GM13977 (cell line): ENCODE data around the gene SUMO3.

ENCODE experiments used
- DNase-seq: peaks from one replicate; pipeline ENCODE4 v3.0.0; 2012; ENCODE audit warnings: low spot score
- in situ Hi-C: fragments of 300-500 bp; cut with MboI; formaldehyde crosslinking; loops from one replicate; pipeline ENCODE4 v1.12.0; 2022; ENCODE audit warnings: low sequenced_read_pairs, low pct_unique_long_range_greater_than_20kb, mixed read lengths, inconsistent platforms; ENCODE audit not compliant: unreplicated experiment
- TF ChIP-seq, protein P1 (sequence below): IDR thresholded peaks from 2 replicates; pipeline ENCODE4 v1.5.1; 2012; ENCODE audit warnings: mild to moderate bottlenecking, control low read depth; ENCODE audit not compliant: insufficient read depth; ENCODE audit errors: extremely low read depth, missing control alignments

SUMO3 gene

DNA sequence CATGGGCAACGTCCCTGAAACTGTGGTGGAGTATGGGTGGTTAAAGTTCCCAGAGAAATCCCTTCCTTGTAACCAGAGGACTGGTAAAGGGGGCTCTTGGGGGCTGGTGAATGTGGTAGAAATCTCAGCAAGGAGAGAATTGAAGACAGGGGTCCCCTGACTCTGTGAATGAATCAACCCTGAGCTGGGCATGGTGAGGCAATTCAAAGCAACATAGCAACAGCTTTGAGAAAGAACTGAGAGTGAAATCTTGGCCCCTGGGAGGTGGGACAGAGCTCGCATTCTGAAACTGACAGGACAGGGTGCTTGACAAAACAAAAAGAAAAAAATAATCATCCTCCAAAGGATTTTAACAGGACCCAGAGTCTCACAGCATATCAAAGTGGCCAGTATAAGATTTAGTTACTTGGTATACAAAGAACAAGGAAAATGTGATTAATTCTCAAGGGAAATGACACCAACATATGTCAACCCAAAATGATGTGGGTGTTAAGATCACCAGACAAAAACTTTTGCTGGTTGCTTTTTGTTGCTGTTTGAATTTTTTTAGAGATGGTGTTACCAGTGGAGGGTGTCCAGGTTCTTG lies 11.7 kb upstream of the SUMO3 start:
- DNase-seq, result no peak
- TF ChIP-seq, protein P1, sequence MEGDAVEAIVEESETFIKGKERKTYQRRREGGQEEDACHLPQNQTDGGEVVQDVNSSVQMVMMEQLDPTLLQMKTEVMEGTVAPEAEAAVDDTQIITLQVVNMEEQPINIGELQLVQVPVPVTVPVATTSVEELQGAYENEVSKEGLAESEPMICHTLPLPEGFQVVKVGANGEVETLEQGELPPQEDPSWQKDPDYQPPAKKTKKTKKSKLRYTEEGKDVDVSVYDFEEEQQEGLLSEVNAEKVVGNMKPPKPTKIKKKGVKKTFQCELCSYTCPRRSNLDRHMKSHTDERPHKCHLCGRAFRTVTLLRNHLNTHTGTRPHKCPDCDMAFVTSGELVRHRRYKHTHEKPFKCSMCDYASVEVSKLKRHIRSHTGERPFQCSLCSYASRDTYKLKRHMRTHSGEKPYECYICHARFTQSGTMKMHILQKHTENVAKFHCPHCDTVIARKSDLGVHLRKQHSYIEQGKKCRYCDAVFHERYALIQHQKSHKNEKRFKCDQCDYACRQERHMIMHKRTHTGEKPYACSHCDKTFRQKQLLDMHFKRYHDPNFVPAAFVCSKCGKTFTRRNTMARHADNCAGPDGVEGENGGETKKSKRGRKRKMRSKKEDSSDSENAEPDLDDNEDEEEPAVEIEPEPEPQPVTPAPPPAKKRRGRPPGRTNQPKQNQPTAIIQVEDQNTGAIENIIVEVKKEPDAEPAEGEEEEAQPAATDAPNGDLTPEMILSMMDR, result no peak
- in situ Hi-C loops, result no loop called here

DNA sequence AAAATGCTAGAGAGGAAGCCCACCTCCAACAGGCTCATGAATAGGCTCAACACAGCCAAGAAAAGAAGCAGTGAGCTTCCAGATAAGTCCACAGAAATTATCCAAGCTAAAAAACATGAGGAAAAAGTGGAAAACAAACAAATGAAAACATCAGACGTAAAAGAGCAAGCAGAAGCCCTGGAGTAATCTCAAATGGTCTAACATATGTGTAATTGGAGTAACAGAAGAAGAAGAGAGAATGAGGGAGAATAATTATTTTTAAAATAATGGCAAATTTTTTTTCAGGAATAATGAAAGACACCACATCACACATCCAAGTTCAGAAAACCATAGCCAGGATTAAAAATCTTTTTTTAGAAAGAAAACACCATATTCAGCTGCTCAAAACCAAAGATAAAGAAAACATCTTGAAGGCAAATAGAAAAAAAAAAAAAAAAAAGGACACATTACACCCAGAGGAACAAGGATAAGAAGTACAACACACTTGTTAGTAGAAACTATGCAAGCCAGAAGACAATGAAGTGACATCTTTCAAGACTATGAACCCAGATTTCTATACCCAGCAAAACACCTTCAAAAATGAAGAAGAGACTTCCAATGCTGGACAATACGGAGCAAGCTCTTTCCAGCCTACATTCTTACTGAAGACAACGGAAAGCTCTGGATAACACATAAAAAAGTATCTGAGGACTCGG lies 10.6 kb upstream of the SUMO3 start:
- in situ Hi-C loops, result no loop called here

DNA sequence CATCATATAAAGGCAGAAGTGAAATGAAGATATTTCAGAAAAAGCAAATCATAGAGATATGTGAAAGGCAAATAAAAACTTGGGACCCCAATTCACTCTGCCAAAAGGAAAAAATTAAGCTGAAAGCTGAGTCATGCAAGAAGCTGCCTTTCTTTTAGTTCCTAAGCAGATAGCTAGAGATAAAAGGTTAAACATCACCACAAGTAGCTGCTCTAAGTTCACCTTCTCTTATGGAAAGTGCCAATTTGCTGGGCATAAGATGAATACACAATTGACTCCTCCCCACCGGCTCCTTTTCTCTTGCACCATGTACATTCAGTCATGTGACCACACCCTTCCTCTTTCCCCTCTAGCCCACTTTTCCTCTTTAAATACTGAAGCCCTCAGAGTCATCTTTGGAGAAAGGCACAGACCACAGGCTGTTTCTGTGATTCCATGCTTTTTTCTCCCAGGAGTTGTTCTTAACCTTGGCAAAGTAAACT lies 5.4 kb upstream of the SUMO3 start:
- no peak for DNase-seq
- in situ Hi-C loops, result no loop called here
- TF ChIP-seq, protein P1, result no peak

More for the DNA sequence above, 10.6 kb upstream of the SUMO3 start:
- no peak for DNase-seq
- TF ChIP-seq, protein P1, result no peak

DNA sequence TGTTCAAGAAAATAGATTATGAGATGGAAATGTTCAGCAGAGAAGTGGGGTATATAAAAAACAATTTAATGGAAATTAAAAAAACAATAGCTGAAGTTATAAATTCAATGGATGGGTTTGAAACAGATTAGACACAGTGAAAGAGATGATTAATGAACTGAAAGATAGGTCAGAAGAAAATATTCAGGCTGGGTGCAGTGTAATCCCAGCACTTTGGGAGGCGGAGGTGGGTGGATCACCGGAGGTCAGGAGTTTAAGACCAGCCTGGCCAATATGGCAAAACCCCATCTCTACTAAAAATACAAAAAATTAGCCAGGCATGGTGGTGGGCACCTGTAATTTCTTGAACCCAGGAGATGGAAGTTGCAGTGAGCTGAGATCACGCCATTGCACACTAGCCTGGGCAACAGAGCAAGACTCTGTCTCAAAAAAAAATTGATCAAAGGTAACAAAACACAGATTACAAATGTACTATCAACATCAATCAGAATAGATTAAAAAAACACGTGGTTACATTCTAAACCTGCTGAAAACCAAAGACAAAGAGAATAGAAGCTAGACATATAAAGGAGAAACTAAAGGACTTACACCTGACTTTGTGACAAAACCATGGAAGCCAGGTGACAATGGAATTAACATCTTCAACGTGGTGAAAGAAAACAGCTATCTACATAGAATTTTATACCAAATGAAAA lies 4.8 kb upstream of the SUMO3 start:
- TF ChIP-seq, protein P1, result no peak
- DNase-seq, result no peak
- in situ Hi-C loops, result no loop called here

DNA sequence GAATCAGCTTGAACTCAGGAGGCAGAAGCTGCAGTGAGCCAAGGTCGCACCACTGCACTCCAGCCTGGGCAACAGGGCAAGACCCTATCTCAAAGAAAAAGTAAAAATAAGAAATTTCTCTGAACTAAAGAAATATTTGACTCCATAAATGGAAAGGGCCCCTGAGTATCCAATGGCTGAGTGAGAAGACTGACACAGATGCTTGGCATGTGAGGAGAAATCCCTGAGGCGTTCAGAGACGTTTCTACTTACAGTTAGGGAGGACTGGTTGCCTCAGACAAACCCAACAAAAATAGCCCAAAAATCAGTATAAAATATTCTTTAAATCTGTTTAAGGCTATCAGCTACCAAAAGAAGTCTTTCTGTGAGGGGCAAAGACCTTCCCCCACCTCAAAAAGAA lies 3.0 kb upstream of the SUMO3 start:
- in situ Hi-C loops, result no loop called here
- no peak for DNase-seq
- TF ChIP-seq, protein P1, result no peak

DNA sequence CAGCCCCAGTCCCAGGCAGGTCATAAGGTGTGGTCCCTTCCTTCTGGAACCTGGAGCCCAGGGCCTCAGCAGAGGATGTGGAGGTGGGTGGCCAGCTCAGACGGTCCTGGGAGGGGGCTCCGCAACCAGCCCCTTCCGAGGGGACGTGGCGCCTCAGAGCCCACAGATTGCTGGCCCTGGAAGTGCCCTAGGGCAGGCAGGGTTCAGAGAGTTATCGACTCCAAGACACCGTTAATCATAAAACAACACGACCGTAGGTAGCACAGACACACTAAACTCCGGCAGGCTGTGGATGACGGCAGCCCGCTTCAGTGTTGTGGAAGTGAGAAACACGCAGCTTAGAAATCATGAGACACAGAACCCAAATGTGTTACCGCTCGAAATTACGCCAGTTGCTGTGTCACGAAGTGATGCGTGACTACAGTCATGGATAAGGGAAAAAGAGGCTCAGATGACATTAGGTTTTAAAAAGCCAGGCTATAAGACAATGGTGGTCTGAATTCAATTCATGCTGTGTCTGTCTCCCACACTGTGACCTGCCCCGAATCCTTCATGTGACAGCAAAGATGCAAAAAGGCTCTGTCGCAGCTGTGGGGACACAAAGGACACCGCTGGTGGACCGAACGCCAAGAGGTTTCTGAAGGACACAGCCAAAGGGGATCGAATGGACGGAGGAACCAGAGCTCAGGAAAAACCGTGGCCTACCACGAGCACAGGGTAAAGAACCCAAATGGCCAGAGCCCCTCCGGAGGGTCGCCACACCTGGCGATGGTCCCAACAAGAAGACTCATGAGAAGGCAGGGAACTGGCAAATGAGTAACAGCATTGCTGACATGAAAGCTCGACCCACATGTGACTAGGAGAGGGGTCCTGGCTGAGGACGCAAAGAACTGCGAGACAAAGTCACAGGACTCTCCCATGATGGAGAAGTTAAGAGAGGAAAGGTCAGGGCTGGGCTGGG lies 1.7 kb upstream of the SUMO3 start:
- in situ Hi-C loops, result no loop called here
- TF ChIP-seq, protein P1, result no peak
- no peak for DNase-seq
